GM12892 (cell line): ENCODE measurements around the gene UGGT2.
"Not testable (repeated sequence)": the region's sequence is repeated elsewhere in the genome, so short reads cannot be mapped to it uniquely, and the experiment has no call there.

Experiments
- DNase-seq: peaks from one replicate; pipeline ENCODE4 v3.0.0; 2011; ENCODE audit not compliant: insufficient read length
- FAIRE-seq: peaks from 2 replicates; lab custom pipeline; 2011; peaks lifted over from hg19 to GRCh38; lab: Jason Lieb, UNC
- POLR2A ChIP-seq: IDR thresholded peaks from 2 replicates; pipeline ENCODE4 v1.6.1; 2011; ENCODE audit warnings: low read depth, low read length, control low read depth
- POLR2AphosphoS5 ChIP-seq: IDR thresholded peaks from 2 replicates; pipeline ENCODE4 v1.6.1; 2011; ENCODE audit warnings: low read depth, low read length, control low read depth
- TAF1 ChIP-seq: IDR thresholded peaks from 2 replicates; pipeline ENCODE4 v1.6.1; 2011; ENCODE audit warnings: low read depth, mild to moderate bottlenecking, control low read depth, low read length, borderline replicate concordance

Gene UGGT2

GRCh38 chr13:95800436-95800835 is 252.8 kb downstream of the UGGT2 start:
- no peak for TF ChIP-seq POLR2AphosphoS5
- no peak for TF ChIP-seq POLR2A
- no peak for TF ChIP-seq TAF1
- no peak for DNase-seq
- no peak for FAIRE-seq

- TF ChIP-seq POLR2AphosphoS5 = no peak
- no peak for TF ChIP-seq POLR2A
- TF ChIP-seq TAF1 = no peak
- no peak for FAIRE-seq
- DNase-seq = no peak
Measured at GRCh38 chr13:95797016-95797415, 256.2 kb downstream of the UGGT2 start.

GRCh38 chr13:95793781-95794180 is 259.4 kb downstream of the UGGT2 start:
- FAIRE-seq = no peak
- TF ChIP-seq POLR2AphosphoS5 = no peak
- TF ChIP-seq TAF1 = no peak
- TF ChIP-seq POLR2A = no peak
- no peak for DNase-seq

GRCh38 chr13:95793018-95793555 is 260.1 kb downstream of the UGGT2 start:
- TF ChIP-seq TAF1 (no peak), POLR2AphosphoS5 (no peak), POLR2A (no peak)
- no peak for FAIRE-seq
- no peak for DNase-seq

GRCh38 chr13:95791084-95791722 is 262.0 kb downstream of the UGGT2 start:
- no peak for FAIRE-seq
- DNase-seq = no peak
- no peak for TF ChIP-seq POLR2AphosphoS5
- TF ChIP-seq TAF1 = no peak
- no peak for TF ChIP-seq POLR2A

- FAIRE-seq, DNase-seq: not testable (repeated sequence)
Measured at GRCh38 chr13:95789315-95789714, 263.9 kb downstream of the UGGT2 start.

GRCh38 chr13:95788100-95788463 is 265.1 kb downstream of the UGGT2 start:
- no peak for DNase-seq
- FAIRE-seq = no peak
- TF ChIP-seq POLR2A (no peak), POLR2AphosphoS5 (no peak), TAF1 (no peak)

- no peak for DNase-seq
- no peak for TF ChIP-seq POLR2A
- no peak for TF ChIP-seq TAF1
- no peak for TF ChIP-seq POLR2AphosphoS5
- no peak for FAIRE-seq
Measured at GRCh38 chr13:95787356-95788099, 265.7 kb downstream of the UGGT2 start.

- no peak for TF ChIP-seq TAF1
- no peak for TF ChIP-seq POLR2A
- no peak for TF ChIP-seq POLR2AphosphoS5
- no peak for DNase-seq
- FAIRE-seq = no peak
Measured at GRCh38 chr13:95784900-95785290, 268.3 kb downstream of the UGGT2 start.

GRCh38 chr13:95784161-95784899 is 268.9 kb downstream of the UGGT2 start:
- no peak for TF ChIP-seq POLR2A
- TF ChIP-seq POLR2AphosphoS5 = no peak
- TF ChIP-seq TAF1 = no peak
- FAIRE-seq = no peak
- DNase-seq = no peak

GRCh38 chr13:95783747-95784146 is 269.5 kb downstream of the UGGT2 start:
- no peak for TF ChIP-seq POLR2AphosphoS5
- no peak for TF ChIP-seq POLR2A
- no peak for TF ChIP-seq TAF1
- DNase-seq = no peak

GRCh38 chr13:95781940-95782339 is 271.3 kb downstream of the UGGT2 start:
- FAIRE-seq, DNase-seq: not testable (repeated sequence)

More at GRCh38 chr13:95783747-95784146, 269.5 kb downstream of the UGGT2 start:
- FAIRE-seq = no peak
